Peyer's patch (tissue), 4 donors: ENCODE results near the gene ARFIP1. TPM values are rescaled to one million over a fixed set of nuclear protein-coding genes. Genes with fewer than 3 reads are reported as not detected.
A peak's percentile ranks its signal among the peaks of the same experiment; 100 is the strongest.
"Not testable (repeated sequence)": the region's sequence is repeated elsewhere in the genome, so short reads cannot be mapped to it uniquely, and the experiment has no call there.

Experiments used
- DNase-seq, 3 donors: peaks; one replicate each; pipeline ENCODE4 v3.0.0-alpha.2; 2017 to 2019
- H3K27ac ChIP-seq, 4 donors: fragments of 200-600 bp; sonication (generic); one replicate each; pipeline ENCODE4 v1.5.1; 2016 to 2019
- H3K27me3 ChIP-seq, 2 donors: fragments of 200-600 bp; sonication (generic); one replicate each; pipeline ENCODE4 v1.5.1; 2019
- H3K36me3 ChIP-seq, 3 donors: fragments of 200-600 bp; sonication (generic); one replicate each; pipeline ENCODE4 v1.5.1; 2016 to 2019
- H3K4me1 ChIP-seq, 4 donors: fragments of 200-600 bp; sonication (generic); one replicate each; pipeline ENCODE4 v1.5.1; 2016 to 2019
- H3K4me3 ChIP-seq, 4 donors: fragments of 200-600 bp; sonication (generic); 1 replicate in 3 of 4; 2 replicates in 1 of 4; pipeline ENCODE4 v1.5.1; 2016 to 2019; ENCODE audit warnings: mild to moderate bottlenecking in 1 of 4
- H3K9me3 ChIP-seq, 4 donors: fragments of 200-600 bp; sonication (generic); one replicate each; pipeline ENCODE4 v1.5.1; 2016 to 2019; ENCODE audit warnings: mild to moderate bottlenecking in 1 of 4
- CTCF ChIP-seq, 6 experiments: fragments of 450-650 bp in 4 of 6; fragments of 200-600 bp in 2 of 6; sonication (generic) in 1 of 6; IDR thresholded peaks; one replicate each; pipeline ENCODE4 v1.5.1; 2017 to 2019; ENCODE audit warnings: antibody characterized with exemption in 6 of 6, mild to moderate bottlenecking in 3 of 6, moderate library complexity in 1 of 6
- POLR2A ChIP-seq, 2 donors: fragments of 450-650 bp; IDR thresholded peaks; one replicate each; pipeline ENCODE4 v1.5.1; 2017; ENCODE audit warnings: antibody characterized with exemption in 2 of 2, mild to moderate bottlenecking in 2 of 2, moderate library complexity in 2 of 2
- total RNA-seq, 4 donors: library from RNA; depleted of rRNA; stranded (reverse); fragments of >200 nt; gene quantifications; one replicate each; pipeline ENCODE4 v1.1.0, GENCODE V29; 2016

Gene ARFIP1
- total RNA-seq, 4 donors from 2014 or later, result 24.5 to 44.6 (median 36.3) TPM

DNA sequence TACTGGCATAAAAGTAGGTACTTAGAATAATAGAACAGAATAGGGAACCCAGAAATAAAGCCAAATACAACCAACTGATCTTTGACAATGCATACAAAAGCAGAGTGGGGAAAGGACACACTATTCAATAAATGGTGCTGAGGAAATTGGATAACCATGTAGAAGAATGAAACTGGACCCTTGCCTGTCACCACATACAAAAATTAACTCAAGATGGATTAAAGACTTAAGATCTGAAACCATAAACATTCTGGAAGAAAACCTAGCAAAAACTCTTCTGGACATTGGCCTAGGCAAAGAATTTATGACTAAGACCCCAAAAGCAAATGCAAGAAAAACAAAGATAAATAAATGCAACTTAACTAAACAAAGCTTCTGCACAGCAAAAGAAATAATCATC lies 45.6 kb downstream of the ARFIP1 start:
- Histone ChIP-seq H3K36me3 (no peaks in the 10 kb centered on the region), H3K27me3 (no peaks in the 10 kb centered on the region), H3K4me1 (no peaks in the 10 kb centered on the region), H3K27ac (no peak overlapping the region), H3K9me3 (no peaks in the 10 kb centered on the region), H3K4me3 (no peak overlapping the region)
- TF ChIP-seq CTCF (IDR thresholded peaks at IDR 0.05) (no peak), POLR2A (IDR thresholded peaks at IDR 0.05) (no peak)
- no peak for DNase-seq

- Histone ChIP-seq H3K4me1 (no peaks in the 10 kb centered on the region), H3K4me3 (no peak overlapping the region), H3K36me3 (no peaks in the 10 kb centered on the region), H3K9me3 (no peaks in the 10 kb centered on the region), H3K27me3 (no peaks in the 10 kb centered on the region), H3K27ac (no peak overlapping the region)
- DNase-seq, result no peak
- TF ChIP-seq CTCF (IDR thresholded peaks at IDR 0.05), result no peak
- TF ChIP-seq POLR2A (IDR thresholded peaks at IDR 0.05), result no peak
Observed at GRCh38 chr4:152828122-152828521, 48.4 kb downstream of the ARFIP1 start.

DNA sequence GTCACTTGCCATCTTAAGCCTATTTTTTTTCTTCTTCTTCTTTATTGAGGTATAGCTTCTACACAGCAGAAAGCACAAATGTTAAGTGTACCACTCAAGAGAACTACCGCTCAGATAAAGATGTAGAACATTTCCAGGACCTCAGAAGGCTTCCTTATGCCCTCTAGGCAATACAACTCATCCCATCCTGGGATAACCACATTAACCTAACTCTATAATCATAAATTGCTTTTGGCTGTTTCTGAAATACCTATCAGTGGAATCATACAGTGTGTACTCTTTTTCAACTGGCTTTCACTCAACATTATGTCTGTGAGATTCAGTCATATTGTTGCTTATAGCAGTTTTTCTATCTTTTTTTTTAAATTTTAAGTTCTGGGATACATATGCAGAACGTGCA lies 51.7 kb downstream of the ARFIP1 start:
- Histone ChIP-seq H3K9me3 (no peaks in the 10 kb centered on the region), H3K4me3 (no peak overlapping the region), H3K27ac (no peak overlapping the region), H3K36me3 (no peaks in the 10 kb centered on the region), H3K4me1 (no peaks in the 10 kb centered on the region), H3K27me3 (no peaks in the 10 kb centered on the region)
- TF ChIP-seq CTCF (IDR thresholded peaks at IDR 0.05) (no peak), POLR2A (IDR thresholded peaks at IDR 0.05) (no peak)
- DNase-seq, result no peak

DNA sequence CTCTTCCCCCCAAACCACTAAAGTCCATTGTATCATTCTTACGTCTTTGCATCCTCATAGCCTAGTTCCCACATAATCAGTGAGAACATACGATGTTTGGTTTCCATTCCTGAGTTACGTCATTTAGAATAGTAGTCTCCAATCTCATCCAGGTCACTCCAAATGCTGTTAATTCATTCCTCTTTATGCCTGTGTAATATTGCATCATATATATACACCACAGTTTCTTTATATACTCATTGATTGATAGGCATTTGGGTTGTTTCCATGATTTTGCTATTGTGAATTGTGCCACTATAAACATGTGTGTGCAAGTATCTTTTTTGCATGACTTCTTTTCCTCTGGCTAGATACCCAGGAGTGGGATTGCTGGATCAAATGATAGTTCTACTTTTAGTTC lies 57.2 kb downstream of the ARFIP1 start:
- H3K9me3 ChIP-seq, result peaks cover 0 to 6% (median 0%) of the 10 kb centered on the region in 4 donors
- H3K4me1 ChIP-seq, result no peaks in the 10 kb centered on the region
- TF ChIP-seq CTCF (IDR thresholded peaks at IDR 0.05) (no peak), POLR2A (IDR thresholded peaks at IDR 0.05) (no peak)
- no peaks in the 10 kb centered on the region for H3K27me3 ChIP-seq
- H3K27ac ChIP-seq, result no peak overlapping the region
- no peak for DNase-seq
- H3K36me3 ChIP-seq, result no peaks in the 10 kb centered on the region
- no peak overlapping the region for H3K4me3 ChIP-seq

DNA sequence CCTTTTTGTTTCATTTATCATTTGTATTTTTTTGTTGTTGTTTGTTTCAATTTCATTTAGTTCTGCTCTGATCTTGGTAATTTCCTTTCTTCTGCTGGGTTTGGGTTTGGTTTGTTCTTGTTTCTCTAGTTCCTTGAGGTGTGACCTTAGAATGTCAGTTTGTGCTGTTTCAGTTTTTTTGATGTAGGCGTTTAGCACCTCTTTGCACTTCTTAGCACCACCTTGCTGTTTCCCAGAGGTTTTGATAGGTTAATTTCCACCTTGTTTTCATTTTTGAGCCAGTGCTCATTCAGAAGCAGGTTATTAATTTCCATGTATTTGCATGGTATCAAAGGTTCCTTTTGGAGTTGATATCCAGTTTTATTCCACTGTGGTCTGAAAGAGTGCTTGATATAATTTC lies 60.0 kb downstream of the ARFIP1 start:
- H3K36me3 ChIP-seq, DNase-seq, H3K27me3 ChIP-seq, H3K9me3 ChIP-seq, H3K4me1 ChIP-seq, H3K4me3 ChIP-seq, H3K27ac ChIP-seq: not testable (repeated sequence)

DNA sequence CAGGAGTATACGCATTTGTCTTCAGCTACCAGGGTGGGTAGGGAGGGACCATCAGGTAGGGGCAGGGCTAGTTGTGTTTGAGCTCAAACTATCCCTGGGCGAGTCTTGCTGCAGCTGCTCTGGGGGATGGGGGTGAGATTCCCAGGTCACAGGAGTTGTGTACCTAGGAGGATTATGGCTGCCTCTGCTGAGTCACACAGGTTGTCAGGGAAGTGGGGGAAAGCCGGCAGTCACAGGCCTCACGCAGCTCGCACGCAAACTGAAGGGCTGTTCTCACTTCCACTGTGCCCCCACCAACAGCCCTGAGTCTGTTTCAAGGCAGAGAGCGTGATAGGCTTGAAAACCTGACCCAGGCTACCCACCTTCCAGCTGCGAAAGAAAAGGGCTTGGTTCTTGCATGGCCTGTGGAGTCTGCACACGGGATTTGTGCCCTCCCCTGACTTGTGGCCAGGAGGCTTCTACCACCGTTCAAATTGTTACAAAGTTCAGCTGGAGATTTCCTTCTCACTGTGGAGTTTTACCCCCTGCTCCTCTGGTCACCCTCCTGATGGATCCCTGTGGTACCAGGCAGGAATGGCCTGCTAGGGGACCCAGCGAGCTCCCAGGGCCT lies 63.8 kb downstream of the ARFIP1 start:
- TF ChIP-seq POLR2A (IDR thresholded peaks at IDR 0.05) (no peak), CTCF (IDR thresholded peaks at IDR 0.05) (no peak)
- Histone ChIP-seq H3K4me1 (peaks cover 0 to 8% (median 0%) of the 10 kb centered on the region in 4 donors), H3K9me3 (peaks cover 0 to 7% (median 0%) of the 10 kb centered on the region in 4 donors), H3K27me3 (no peaks in the 10 kb centered on the region), H3K4me3 (no peak overlapping the region), H3K27ac (peak overlapping the region in 2 of 4 donors; percentile 41 to 53), H3K36me3 (no peaks in the 10 kb centered on the region)
- DNase-seq, result peak in 2 of 3 donors; percentile 62 to 69
